HG03135 (cell line): ENCODE measurements around the gene EMC6.
"Not testable (repeated sequence)": the region's sequence is repeated elsewhere in the genome, so short reads cannot be mapped to it uniquely, and the experiment has no call there.

Source experiments
- ATAC-seq: cut with Tn5 transposase; IDR thresholded peaks from one replicate; pipeline ENCODE4 v1.9.1; 2021; ENCODE audit warnings: mild to moderate bottlenecking, moderate library complexity; ENCODE audit not compliant: unreplicated experiment

EMC6 gene

DNA sequence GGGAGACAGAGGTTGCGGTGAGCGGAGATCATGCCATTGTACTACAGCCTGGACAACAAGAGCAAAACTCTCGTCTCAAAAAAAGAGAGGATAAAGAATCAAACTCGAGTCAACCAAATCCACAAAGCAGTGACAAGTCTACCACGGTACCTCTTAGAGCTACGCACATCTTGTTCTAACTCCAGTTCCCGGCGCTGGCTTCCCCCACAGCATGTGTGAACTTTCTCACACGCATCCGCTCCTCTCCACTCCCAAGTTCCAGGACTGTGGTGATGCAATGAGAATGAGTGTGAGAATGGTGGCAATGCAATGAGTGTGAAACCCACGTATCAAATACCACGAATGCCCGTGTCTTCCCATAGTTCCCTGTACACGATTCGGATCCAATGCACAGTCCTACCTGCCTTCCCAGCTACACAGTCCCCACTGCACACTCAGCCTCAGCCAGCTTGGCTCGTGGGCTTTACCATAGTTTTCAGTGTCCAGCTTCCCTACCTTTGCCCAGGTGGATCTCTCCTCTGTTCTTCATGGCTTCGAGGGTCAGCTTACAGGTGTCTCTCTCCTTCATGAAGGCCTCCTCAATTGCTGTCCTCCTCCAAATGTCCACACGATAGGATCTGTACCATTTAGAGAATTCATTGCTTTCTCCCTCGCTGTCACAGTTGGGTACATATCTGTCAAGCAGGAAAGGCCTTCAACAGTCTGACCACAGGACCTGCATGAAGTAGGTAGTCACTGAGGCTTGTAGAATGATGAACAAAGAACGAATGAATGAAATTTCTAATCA, 36.5 kb downstream of the EMC6 start:
- ATAC-seq: no peak

DNA sequence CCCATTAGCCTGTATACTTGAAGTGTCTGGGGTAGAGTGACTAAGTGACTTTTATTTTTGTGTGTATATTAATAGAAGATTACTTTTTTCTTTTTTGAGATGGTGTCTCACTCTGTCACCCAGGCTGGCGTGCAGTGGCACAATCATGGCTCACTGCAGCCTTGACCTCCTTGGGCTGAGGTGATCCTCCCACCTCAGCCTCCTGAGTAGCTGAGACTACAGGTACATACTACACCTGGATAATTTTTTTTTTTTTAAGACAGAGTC, 37.0 kb downstream of the EMC6 start:
- not testable (repeated sequence) for ATAC-seq

DNA sequence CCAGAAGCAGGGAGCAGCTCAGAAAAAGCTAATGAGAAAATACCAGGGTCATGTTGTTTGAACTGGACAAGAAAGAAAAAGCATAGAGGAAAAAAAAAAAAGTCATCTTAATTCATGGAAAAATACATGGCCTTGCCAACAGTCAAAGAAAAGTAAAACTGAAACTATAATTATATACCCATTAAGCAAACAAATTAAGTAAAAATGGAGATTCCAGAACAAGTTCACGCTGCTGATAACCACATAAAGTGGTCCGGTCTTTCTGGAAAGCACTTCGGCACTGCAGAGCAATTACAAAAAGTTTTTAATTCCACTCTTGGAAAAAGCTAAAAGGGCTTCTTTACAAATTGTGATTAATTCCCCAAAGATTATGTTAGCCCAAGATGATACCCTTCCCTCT, 39.8 kb downstream of the EMC6 start:
- ATAC-seq: no peak

DNA sequence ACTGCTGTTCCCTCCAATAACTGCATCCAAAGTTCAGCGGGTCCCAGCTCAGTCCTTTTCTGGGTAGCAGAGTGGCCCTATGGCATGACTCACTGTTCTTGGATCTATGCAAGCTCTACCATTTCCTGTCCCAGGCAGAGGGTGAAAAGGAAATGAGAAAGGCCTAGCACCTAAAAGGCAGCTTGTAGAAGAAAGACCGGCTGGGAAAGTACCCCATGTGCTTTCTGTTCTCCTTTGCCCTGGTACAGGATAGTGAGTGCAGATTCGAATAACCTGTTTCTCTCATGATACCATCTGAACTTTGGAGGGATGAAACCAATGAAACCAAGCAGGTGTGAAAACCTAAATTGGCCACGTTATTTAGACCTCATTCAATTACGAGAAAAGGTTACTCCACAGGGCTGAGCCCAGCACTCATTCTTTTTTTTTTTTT, 42.4 kb downstream of the EMC6 start:
- ATAC-seq: peak; percentile 89

DNA sequence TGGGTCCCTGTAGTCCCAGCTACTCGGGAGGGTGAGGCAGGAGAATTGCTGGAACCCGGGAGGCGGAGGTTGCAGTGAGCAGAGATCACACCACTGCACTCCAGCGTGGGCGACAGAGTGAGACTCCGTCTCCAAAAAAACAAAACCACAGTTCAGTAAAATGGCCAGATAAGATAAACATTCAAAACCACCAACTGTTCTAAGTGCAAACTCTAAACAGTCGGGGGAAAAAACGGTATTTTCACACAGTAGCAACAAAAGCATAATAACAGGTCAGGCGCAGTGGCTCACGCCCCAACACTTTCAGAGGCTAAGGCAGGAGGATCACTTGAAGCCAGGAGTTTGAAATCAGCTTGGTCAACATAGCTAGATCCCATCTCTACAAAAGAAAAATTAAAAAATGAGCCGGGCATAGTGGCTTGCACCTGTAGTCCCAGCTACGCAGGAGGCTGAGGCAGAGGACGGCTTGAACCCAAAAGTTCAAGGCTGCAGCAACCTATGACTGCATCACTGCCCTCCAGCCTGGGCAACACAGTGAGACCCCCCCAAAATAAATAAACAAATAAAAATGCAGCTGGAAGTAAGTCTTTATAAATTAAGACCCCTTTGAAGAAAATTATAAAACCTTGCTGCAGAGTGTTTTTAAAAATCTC, 44.3 kb downstream of the EMC6 start:
- no peak for ATAC-seq

DNA sequence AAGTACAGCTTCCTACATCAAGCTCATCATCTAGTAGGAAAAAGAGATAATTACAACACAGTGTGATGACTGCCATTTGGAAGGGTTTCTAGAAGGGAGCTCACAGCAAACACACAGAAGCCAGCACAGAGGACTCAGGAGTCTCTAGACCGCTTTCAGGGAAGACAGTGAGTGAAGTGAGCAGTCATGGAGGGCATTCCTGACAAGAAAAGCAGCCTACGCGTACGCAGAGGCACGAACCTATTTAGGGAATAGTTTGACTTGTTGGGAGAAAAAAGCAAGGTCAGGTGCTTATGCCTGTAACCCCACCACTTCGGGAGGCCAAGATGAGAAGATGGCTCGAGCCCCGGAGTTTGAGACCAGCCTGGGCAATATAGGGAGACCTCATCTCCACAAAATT, 46.7 kb downstream of the EMC6 start:
- ATAC-seq: no peak

DNA sequence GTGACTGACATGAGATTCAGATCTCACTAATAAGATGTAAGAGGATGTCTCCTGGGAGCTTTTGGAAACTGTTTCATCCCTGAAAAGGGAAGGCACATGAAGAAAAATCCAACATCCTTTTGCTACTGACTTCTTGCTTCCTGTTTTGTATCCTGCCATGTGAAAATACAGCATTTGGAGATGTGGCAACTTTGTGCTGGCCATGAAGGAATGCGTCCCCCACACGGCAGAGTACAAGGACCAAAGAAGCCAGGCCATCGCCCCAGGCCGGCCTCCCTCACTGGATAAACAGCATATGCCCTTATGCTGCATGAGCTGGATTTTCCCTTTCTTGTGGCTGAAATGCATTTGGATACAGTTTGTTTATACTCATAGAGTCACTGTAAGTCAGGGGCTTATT, 49.6 kb downstream of the EMC6 start:
- ATAC-seq: no peak

DNA sequence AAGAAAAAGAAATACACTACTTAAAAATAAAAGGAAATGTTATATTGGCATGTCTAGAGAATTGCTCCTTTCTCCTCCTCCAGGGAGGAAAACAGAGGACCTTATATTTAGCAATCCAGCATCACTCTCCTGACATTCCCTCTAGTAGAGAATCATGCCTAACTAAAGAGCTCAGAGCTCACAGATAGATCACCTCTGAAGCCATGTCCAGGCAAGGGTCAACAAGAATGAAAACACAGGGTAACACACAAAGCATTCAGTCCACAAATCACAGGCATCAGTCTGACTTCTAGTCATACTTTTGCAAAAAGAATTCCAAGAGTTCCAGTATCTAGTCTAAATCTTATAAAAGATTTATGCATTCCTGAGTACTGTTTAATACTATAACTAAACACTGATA, 50.7 kb downstream of the EMC6 start:
- no peak for ATAC-seq
